SK-N-SH (cell line): ENCODE data around the gene TMCO4.

ENCODE experiments used
- CTCF ChIP-seq: fragments of 200-600 bp; sonication (generic); IDR thresholded peaks from 2 replicates; pipeline ENCODE4 v1.6.1; 2017; ENCODE audit warnings: antibody characterized with exemption, mild to moderate bottlenecking, moderate library complexity
- FOSL2 ChIP-seq: IDR thresholded peaks from 2 replicates; pipeline ENCODE4 v1.4.0; 2012; ENCODE audit warnings: low read depth, mild to moderate bottlenecking, moderate library complexity, borderline replicate concordance
- JUND ChIP-seq: IDR thresholded peaks from 2 replicates; pipeline ENCODE4 v1.4.0; 2012
- NFIC ChIP-seq: IDR thresholded peaks from 2 replicates; pipeline ENCODE4 v1.4.0; 2012; ENCODE audit warnings: borderline replicate concordance
- NRF1 ChIP-seq: IDR thresholded peaks from 2 replicates; pipeline ENCODE4 v1.6.1; 2012; ENCODE audit warnings: low read depth, mild to moderate bottlenecking, low read length
- REST ChIP-seq: IDR thresholded peaks from 2 replicates; pipeline ENCODE4 v1.6.1; 2012; ENCODE audit warnings: mild to moderate bottlenecking, low read depth, low read length, moderate library complexity
- RXRA ChIP-seq: IDR thresholded peaks from 2 replicates; pipeline ENCODE4 v1.4.0; 2012; ENCODE audit warnings: low read depth, mild to moderate bottlenecking, borderline replicate concordance
- TCF12 ChIP-seq: IDR thresholded peaks from 2 replicates; pipeline ENCODE4 v1.4.0; 2012
- ZBTB33 ChIP-seq: IDR thresholded peaks from 2 replicates; pipeline ENCODE4 v1.4.0; 2012; ENCODE audit warnings: low read depth, borderline replicate concordance

- TF ChIP-seq ZBTB33 (no peak), CTCF (no peak), TCF12 (no peak), JUND (no peak), NRF1 (no peak), REST (no peak), NFIC (no peak), RXRA (no peak), FOSL2 (no peak)
These were observed 109.9 kb downstream of the TMCO4 start for GRCh38 chr1:19689856-19690255.
